PC-9 (cell line): ENCODE data around the gene OSGEP. TPM values are rescaled to one million over a fixed set of nuclear protein-coding genes. Genes with fewer than 3 reads are reported as not detected.
A peak's percentile ranks its signal among the peaks of the same experiment; 100 is the strongest.

Source experiments
- BruUV-seq: library from RNA; stranded (reverse); fragments of 400-500 nt; replicated peaks from 2 replicates; lab custom pipeline; 2021; lab: Mats Ljungman, UMichigan
- CTCF ChIA-PET: fragments of 300-600 bp; sonication (Branson Sonifier 250); formaldehyde crosslinking; loops from one replicate; lab custom pipeline; 2022; ENCODE audit warnings: antibody characterized with exemption; lab: Charles Lee
- POLR2A ChIA-PET: fragments of 300-600 bp; sonication (Branson Sonifier 250); formaldehyde crosslinking; loops from one replicate; lab custom pipeline; 2022; ENCODE audit warnings: antibody characterized with exemption; ENCODE audit not compliant: unreplicated experiment; lab: Charles Lee
- DNase-seq, 2 experiments: peaks; one replicate each; pipeline versions ENCODE4 v3.0.0 to v3.0.0-alpha.2; 2015 to 2022; ENCODE audit warnings: mixed read lengths in 1 of 2
- H2AFZ ChIP-seq: fragments of 200-600 bp; sonication (generic); 2 replicates; pipeline ENCODE4 v1.8.1; 2017; ENCODE audit warnings: antibody characterized with exemption
- H3F3A ChIP-seq: fragments of 200-600 bp; sonication (generic); 2 replicates; pipeline ENCODE4 v1.8.1; 2017; ENCODE audit warnings: antibody characterized with exemption, mild to moderate bottlenecking, low read depth; ENCODE audit not compliant: insufficient read depth
- H3K27ac ChIP-seq: fragments of 200-600 bp; sonication (generic); 2 replicates; pipeline ENCODE4 v1.6.1; 2016; ENCODE audit warnings: mixed run types
- H3K27me3 ChIP-seq: fragments of 200-600 bp; sonication (generic); 2 replicates; pipeline ENCODE4 v1.6.1; 2016; ENCODE audit warnings: low read depth, mixed run types; ENCODE audit not compliant: insufficient read depth
- H3K36me3 ChIP-seq: fragments of 200-600 bp; sonication (generic); 2 replicates; pipeline ENCODE4 v1.6.1; 2016; ENCODE audit warnings: low read depth, mixed run types
- H3K4me1 ChIP-seq: fragments of 200-600 bp; sonication (generic); replicated peaks from 2 replicates; pipeline ENCODE4 v1.6.1; 2016; ENCODE audit warnings: mixed run types; ENCODE audit not compliant: insufficient read depth
- H3K4me2 ChIP-seq: fragments of 200-600 bp; sonication (generic); 2 replicates; pipeline ENCODE4 v1.6.1; 2017; ENCODE audit warnings: mixed run types
- H3K4me3 ChIP-seq: fragments of 200-600 bp; sonication (generic); 2 replicates; pipeline ENCODE4 v1.6.1; 2016; ENCODE audit warnings: mixed run types
- H3K79me2 ChIP-seq: fragments of 200-600 bp; sonication (generic); 2 replicates; pipeline ENCODE4 v1.6.1; 2017; ENCODE audit warnings: low read depth, mixed run types
- H3K9me2 ChIP-seq: fragments of 200-600 bp; sonication (generic); 2 replicates; pipeline ENCODE4 v1.8.1; 2017; ENCODE audit warnings: mild to moderate bottlenecking; ENCODE audit not compliant: insufficient read depth
- H3K9me3 ChIP-seq: fragments of 200-600 bp; sonication (generic); 2 replicates; pipeline ENCODE4 v1.8.1; 2016; ENCODE audit warnings: low read depth; ENCODE audit not compliant: insufficient read depth
- H4K20me1 ChIP-seq: fragments of 200-600 bp; sonication (generic); 2 replicates; pipeline ENCODE4 v1.8.1; 2017; ENCODE audit not compliant: insufficient read depth
- EZH2 ChIP-seq: fragments of 200-600 bp; sonication (generic); IDR thresholded peaks from 2 replicates; pipeline ENCODE4 v1.8.0; 2017; ENCODE audit warnings: antibody characterized with exemption, low read depth
- intact Hi-C: fragments of 100-400 bp; cut with micrococcal nuclease; formaldehyde crosslinking; loops from one replicate; pipeline ENCODE4 v1.10.0; 2022; ENCODE audit not compliant: unreplicated experiment
- total RNA-seq: library from RNA; stranded (reverse); gene quantifications from 2 replicates; pipeline ENCODE4 v1.2.3, GENCODE V29; 2021
- TF ChIP-seq, protein P1 (sequence below): fragments of 200-600 bp; sonication (generic); conservative IDR thresholded peaks from 2 replicates; pipeline ENCODE4 v1.6.1; 2017; ENCODE audit warnings: mixed run types, antibody characterized with exemption, mild to moderate bottlenecking, moderate library complexity

OSGEP gene
- total RNA-seq, 1 experiment from 2014 or later, result 20.6 TPM

DNA sequence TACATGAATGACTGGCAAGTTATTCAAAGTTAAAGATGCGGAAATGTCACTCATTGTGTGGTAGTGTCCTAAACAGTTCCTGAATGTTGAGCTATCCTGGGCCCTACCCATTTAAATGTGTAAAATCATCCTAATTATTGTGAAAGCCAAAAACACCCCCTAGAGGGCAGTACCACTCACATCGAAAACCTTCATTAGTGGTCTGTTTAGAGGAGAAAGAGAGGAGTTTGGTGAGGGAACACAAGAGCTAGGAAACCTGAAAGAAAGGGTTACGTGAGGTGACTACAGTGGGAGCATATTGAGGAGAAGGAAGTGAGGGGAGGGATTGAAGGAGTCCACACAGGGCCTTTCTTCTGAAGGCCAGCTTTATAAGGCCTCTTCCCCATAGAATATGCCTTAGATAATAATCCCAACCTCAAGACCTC lies 38.8 kb downstream of the OSGEP start:
- Histone ChIP-seq H3K36me3 (no peaks in the 10 kb centered on the region), H4K20me1 (no peaks in the 10 kb centered on the region), H2AFZ (no peak overlapping the region), H3K27ac (no peak overlapping the region), H3K27me3 (no peaks in the 10 kb centered on the region), H3K9me3 (no peaks in the 10 kb centered on the region), H3K4me1 (peaks cover 7% of the 10 kb centered on the region; the same call in 1 of the 2 replicates), H3F3A (peaks cover 5% of the 10 kb centered on the region; the same call in 1 of the 2 replicates), H3K4me3 (no peak overlapping the region), H3K9me2 (no peaks in the 10 kb centered on the region), H3K4me2 (no peak overlapping the region), H3K79me2 (peaks cover 13% of the 10 kb centered on the region)
- ChIA-PET CTCF (interaction anchor here (0.6 to 1.2 kb wide), 3 partner anchors 37 to 197 kb away, joined by 3 to 5 read pairs (median 3); no protein-coding TSS in a partner anchor), POLR2A (interaction anchor here (0.6 to 0.7 kb wide), 3 partner anchors 14 to 269 kb away, joined by 3 to 8 read pairs (median 6); partner anchors contain the start of genes APEX1 and RNASE4)
- no TSS peak for BruUV-seq
- no peak for DNase-seq
- intact Hi-C loops, result loop anchor here (10.0 kb wide), 1 partner anchor 189 kb away; no protein-coding TSS in a partner anchor
- TF ChIP-seq, protein P1, sequence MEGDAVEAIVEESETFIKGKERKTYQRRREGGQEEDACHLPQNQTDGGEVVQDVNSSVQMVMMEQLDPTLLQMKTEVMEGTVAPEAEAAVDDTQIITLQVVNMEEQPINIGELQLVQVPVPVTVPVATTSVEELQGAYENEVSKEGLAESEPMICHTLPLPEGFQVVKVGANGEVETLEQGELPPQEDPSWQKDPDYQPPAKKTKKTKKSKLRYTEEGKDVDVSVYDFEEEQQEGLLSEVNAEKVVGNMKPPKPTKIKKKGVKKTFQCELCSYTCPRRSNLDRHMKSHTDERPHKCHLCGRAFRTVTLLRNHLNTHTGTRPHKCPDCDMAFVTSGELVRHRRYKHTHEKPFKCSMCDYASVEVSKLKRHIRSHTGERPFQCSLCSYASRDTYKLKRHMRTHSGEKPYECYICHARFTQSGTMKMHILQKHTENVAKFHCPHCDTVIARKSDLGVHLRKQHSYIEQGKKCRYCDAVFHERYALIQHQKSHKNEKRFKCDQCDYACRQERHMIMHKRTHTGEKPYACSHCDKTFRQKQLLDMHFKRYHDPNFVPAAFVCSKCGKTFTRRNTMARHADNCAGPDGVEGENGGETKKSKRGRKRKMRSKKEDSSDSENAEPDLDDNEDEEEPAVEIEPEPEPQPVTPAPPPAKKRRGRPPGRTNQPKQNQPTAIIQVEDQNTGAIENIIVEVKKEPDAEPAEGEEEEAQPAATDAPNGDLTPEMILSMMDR, result peak; percentile 68
- no peak for TF ChIP-seq EZH2

DNA sequence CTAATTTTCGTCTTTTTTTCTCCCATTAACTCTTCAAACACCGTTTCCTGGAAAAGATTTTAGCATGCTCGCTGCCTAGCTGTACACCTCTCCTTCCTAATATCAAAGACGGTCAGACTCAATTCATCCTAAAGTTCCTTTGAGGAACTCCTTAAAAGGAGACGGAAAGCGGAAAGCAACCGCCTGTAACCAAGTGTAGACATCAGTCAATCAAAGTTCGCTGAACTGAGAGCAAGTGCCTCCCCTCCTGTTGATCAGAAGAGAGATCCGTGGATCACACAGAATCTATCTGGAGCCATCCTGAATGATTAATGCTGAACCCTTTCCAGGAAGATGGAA lies 40.9 kb downstream of the OSGEP start:
- ChIA-PET CTCF (interaction anchor here (0.7 kb wide), 1 partner anchor 278 kb away, joined by 3 read pairs; no protein-coding TSS in a partner anchor), POLR2A (interaction anchor here (0.8 to 2.3 kb wide), 3 partner anchors 13 to 70 kb away, joined by 3 to 12 read pairs (median 4); partner anchors contain the start of genes PARP2 and PIP4P1)
- intact Hi-C loops, result loop anchor here (1.0 to 10.0 kb wide), 5 partner anchors 12 to 269 kb away; partner anchors contain the start of genes APEX1 and RNASE4
- Histone ChIP-seq H3K4me2 (peak overlapping the region; percentile 96), H3K4me3 (peak overlapping the region; percentile 74), H3K27me3 (no peaks in the 10 kb centered on the region), H3K9me3 (no peaks in the 10 kb centered on the region), H3K4me1 (peaks cover 7% of the 10 kb centered on the region; the same call in 1 of the 2 replicates), H3K9me2 (no peaks in the 10 kb centered on the region), H2AFZ (peak overlapping the region; percentile 94), H4K20me1 (no peaks in the 10 kb centered on the region), H3F3A (peaks cover 5% of the 10 kb centered on the region; the same call in 1 of the 2 replicates), H3K79me2 (peaks cover 13% of the 10 kb centered on the region), H3K27ac (peak overlapping the region; percentile 76; the same call in 1 of the 2 replicates), H3K36me3 (no peaks in the 10 kb centered on the region)
- TF ChIP-seq EZH2, result no peak
- TF ChIP-seq, protein P1, result no peak
- BruUV-seq, result TSS peak; percentile 92
- no peak for DNase-seq

DNA sequence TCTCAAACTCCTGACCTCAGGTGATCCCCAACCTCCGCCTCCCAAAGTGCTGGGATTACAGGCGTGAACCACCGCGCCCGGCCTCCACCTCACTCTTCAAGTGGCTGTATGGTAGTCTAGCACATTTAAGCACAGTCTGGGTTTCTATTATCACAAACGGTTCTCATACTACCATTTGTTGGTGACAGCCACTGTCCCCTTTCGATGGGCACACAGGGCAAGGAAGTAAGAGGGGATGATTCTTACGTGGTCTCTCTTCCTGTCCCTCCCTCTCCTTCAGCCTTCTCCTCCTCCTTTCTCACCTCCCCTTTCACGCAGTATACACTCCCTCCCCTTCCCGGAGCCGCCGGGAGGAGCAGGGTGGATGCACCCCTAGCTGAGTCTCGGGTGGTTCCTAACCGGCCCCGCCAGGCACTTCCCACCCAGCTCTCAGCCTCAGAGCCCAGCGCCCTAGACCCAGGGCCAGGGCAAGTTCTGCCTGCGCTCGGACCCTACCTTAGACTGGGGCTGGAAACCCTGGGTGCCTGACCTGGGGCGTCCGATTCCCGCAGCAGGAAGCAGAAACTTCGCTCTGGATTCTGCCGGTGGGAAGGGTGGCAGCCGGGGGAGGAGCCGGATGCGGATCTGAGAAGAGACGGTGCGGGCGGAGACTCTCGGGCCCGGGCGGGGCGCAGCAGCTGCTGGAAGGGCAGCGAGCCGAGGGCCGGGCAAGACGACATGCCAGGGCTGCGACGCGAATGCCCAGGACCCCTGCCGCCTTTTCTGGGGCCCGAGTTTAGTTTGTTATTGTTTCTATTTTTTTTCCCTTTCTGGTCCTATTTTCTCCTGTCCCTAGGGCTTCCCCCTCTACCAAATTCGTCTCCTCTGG lies 41.5 kb downstream of the OSGEP start, which contains the start of gene TEP1:
Gene TEP1 (minus strand): TSS at position 626 of the 868 bp plus-strand sequence. CDS start 5,062 bp downstream, outside the sequence.
- intact Hi-C loops, result loop anchor here (1.0 to 10.0 kb wide), 5 partner anchors 12 to 269 kb away; partner anchors contain the start of genes APEX1 and RNASE4
- no peaks in the 10 kb centered on the region for H3K9me2 ChIP-seq

More for the DNA sequence above, 41.5 kb downstream of the OSGEP start, which contains the start of gene TEP1:
- peak within 1 kb of the TSS; percentile 74 for H3K4me3 ChIP-seq
- H3K79me2 ChIP-seq, result peaks cover 13% of the 10 kb centered on the region
- H3K27me3 ChIP-seq, result no peaks in the 10 kb centered on the region
- BruUV-seq, result no TSS peak
- peak within 1 kb of the TSS; percentile 96 for H3K4me2 ChIP-seq
- POLR2A ChIA-PET, result interaction anchor here (0.8 to 2.3 kb wide), 3 partner anchors 12 to 70 kb away, joined by 3 to 12 read pairs (median 4); partner anchors contain the start of genes PARP2 and PIP4P1
- no peaks in the 10 kb centered on the region for H3K9me3 ChIP-seq
- CTCF ChIA-PET, result interaction anchor here (0.6 to 0.7 kb wide), 2 partner anchors 31 to 279 kb away, joined by 3 to 8 read pairs; no protein-coding TSS in a partner anchor
- peak within 1 kb of the TSS; percentile 94 for H2AFZ ChIP-seq
- no peaks in the 10 kb centered on the region for H4K20me1 ChIP-seq
- H3K4me1 ChIP-seq, result peaks cover 7% of the 10 kb centered on the region; the same call in 1 of the 2 replicates
- H3K36me3 ChIP-seq, result no peaks in the 10 kb centered on the region
- DNase-seq, result peak; percentile 65 to 83
- no peak for TF ChIP-seq EZH2
- TF ChIP-seq, protein P1, result no peak
- peaks cover 5% of the 10 kb centered on the region; the same call in 1 of the 2 replicates for H3F3A ChIP-seq
- peak within 1 kb of the TSS; percentile 76 for H3K27ac ChIP-seq
